IPS-18c (cell line): ENCODE measurements around the gene HSD17B14.
"Not testable (repeated sequence)": the region's sequence is repeated elsewhere in the genome, so short reads cannot be mapped to it uniquely, and the experiment has no call there.

Source experiments
- H3K4me3 ChIP-seq: 2 replicates; pipeline ENCODE4 v1.7.0; 2013; ENCODE audit warnings: low read depth, mild to moderate bottlenecking, low read length, moderate library complexity; ENCODE audit not compliant: insufficient read depth
- H3K9me3 ChIP-seq: one replicate; pipeline ENCODE4 v1.6.1; 2013; ENCODE audit warnings: mild to moderate bottlenecking, low read length, moderate library complexity; ENCODE audit not compliant: control insufficient read depth, insufficient read depth

Gene HSD17B14

DNA sequence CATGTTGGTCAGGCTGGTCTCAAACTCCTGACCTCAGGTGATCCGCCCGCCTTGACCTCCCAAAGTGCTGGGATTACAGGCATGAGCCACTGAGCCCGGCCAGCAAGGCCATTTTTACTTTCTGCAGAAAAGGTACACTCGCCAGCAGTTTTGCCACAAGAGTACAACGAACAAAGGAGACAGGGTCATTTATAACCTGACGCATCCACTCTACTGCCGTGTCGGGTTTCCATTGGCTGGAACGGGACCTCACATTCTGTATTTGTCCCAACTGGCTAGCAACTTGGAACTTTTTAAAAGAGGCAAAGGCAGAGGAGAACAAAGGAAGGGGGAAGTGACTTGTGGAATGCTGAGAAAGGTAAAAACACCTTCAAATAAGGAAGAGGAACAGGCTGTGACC is 49.0 kb downstream of the HSD17B14 start:
- not testable (repeated sequence) for H3K4me3 ChIP-seq

DNA sequence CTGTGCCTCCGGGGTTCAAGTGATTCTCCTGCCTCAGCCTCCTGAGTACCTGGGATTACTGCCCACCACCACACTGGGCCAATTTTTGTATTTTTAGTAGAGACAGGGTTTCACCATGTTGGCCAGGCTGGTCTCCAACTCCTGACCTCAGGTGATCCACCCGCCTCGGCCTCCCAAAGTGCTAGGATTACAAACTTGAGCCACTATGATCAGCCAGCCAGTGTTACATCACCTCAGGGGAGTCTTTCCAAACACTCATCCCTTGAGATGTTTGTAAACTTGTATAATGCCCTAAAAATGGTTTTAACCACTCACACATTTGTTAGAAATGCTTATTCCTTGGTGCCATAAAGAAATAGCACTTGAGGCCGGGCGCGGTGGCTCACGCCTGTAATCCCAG is 49.9 kb downstream of the HSD17B14 start:
- not testable (repeated sequence) for H3K4me3 ChIP-seq, H3K9me3 ChIP-seq

More for the DNA sequence above, 49.0 kb downstream of the HSD17B14 start:
- H3K9me3 ChIP-seq = not testable (repeated sequence)

GRCh38 chr19:48784527-48784926 is 51.8 kb downstream of the HSD17B14 start:
- Histone ChIP-seq H3K4me3 (no peak overlapping the region), H3K9me3 (no peaks in the 10 kb centered on the region)

- Histone ChIP-seq H3K9me3 (no peaks in the 10 kb centered on the region), H3K4me3 (no peak overlapping the region)
These were observed 55.5 kb downstream of the HSD17B14 start for GRCh38 chr19:48780631-48781391.

GRCh38 chr19:48779636-48780035 is 56.7 kb downstream of the HSD17B14 start:
- Histone ChIP-seq H3K9me3 (no peaks in the 10 kb centered on the region), H3K4me3 (no peak overlapping the region)

- H3K9me3 ChIP-seq = no peaks in the 10 kb centered on the region
- H3K4me3 ChIP-seq = no peak overlapping the region
These were observed 58.6 kb downstream of the HSD17B14 start for GRCh38 chr19:48777720-48778119.

DNA sequence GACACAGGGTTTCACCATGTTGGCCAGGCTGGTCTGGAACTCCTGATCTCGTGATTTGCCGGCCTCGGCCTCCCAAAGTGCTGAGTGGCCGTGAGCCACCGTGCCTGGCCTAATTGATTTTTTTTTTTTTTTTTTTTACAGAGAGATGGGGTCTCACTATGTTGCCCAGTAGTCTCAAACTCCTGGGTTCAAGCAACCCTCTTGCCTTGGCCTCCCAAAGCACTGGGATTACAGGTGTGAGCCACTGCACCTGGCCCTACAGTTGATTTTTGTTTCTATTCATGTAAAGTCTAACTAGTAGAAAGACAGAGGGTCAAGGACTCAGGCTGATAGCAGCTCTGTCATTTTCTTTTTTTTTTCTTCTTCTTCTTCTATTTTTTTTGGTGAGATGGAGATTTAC is 59.2 kb downstream of the HSD17B14 start:
- no peak overlapping the region for H3K4me3 ChIP-seq
- H3K9me3 ChIP-seq = no peaks in the 10 kb centered on the region

GRCh38 chr19:48772503-48772953 is 63.8 kb downstream of the HSD17B14 start:
- Histone ChIP-seq H3K4me3 (no peak overlapping the region), H3K9me3 (no peaks in the 10 kb centered on the region)

DNA sequence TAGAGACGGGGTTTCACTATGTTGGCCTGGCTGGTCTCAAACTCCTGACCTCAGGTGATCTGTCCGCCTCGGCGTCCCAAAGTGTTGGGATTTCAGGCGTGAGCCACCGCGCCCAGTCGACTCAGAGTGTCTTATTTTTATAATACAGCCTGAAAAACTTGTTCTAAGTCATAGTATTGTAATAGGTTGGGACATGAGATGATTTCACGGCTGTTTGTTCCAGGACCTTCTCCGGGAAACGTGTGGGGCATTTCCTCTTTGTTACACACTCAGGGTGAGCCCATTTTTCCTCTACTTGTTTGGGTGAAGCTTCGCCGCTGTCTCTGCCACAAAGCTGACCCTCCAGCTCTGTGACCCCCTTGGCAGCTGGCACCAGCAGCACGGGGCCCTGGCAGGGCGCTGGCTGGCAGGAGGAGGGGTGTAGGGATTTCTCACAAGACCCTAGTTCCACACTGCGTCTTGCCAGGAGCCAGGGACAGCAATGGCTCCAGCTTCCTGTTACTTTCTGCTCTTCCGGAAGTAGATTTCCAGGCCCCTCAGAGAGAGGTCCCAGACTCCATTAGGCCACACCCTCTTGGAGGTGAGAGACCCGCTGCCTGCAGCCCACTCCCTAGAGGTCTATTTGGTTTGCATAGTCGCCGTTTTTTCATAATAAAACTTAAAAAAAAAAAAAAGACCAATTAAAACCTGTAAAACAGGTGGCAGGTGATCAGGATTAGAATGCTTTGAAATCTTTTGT is 65.4 kb downstream of the HSD17B14 start:
- Histone ChIP-seq H3K4me3 (no peak overlapping the region), H3K9me3 (no peaks in the 10 kb centered on the region)

- no peaks in the 10 kb centered on the region for H3K9me3 ChIP-seq
- no peak overlapping the region for H3K4me3 ChIP-seq
These were observed 66.0 kb downstream of the HSD17B14 start for GRCh38 chr19:48770266-48770665.

GRCh38 chr19:48768994-48769713 is 67.1 kb downstream of the HSD17B14 start:
- Histone ChIP-seq H3K4me3 (no peak overlapping the region), H3K9me3 (no peaks in the 10 kb centered on the region)

GRCh38 chr19:48768171-48768753 is 68.0 kb downstream of the HSD17B14 start:
- not testable (repeated sequence) for H3K4me3 ChIP-seq, H3K9me3 ChIP-seq

GRCh38 chr19:48765816-48766215 is 70.5 kb downstream of the HSD17B14 start:
- H3K9me3 ChIP-seq, H3K4me3 ChIP-seq: not testable (repeated sequence)
